CD4-positive, alpha-beta T cell treated with Interleukin-10 for 1 hour (primary cell): ENCODE measurements around the gene RAD18.

Source experiments
- DNase-seq: peaks from one replicate; pipeline ENCODE4 v3.0.0-alpha.2; 2020

RAD18 gene

GRCh38 chr3:8963137-8963853, at the start of gene RAD18:
Gene RAD18 (minus strand): TSS chr3:8963472. CDS start chr3:8963385, 87 bp downstream.
- DNase-seq, result peak; percentile 94

GRCh38 chr3:9012521-9012920, 49.2 kb upstream of the RAD18 start:
- DNase-seq, result no peak

- no peak for DNase-seq
These were observed 46.8 kb upstream of the RAD18 start for GRCh38 chr3:9009976-9010545.

GRCh38 chr3:9008550-9009255, 45.4 kb upstream of the RAD18 start:
- no peak for DNase-seq

- DNase-seq, result no peak
These were observed 44.7 kb upstream of the RAD18 start for GRCh38 chr3:9007928-9008327.

GRCh38 chr3:9007213-9007612, 43.9 kb upstream of the RAD18 start:
- no peak for DNase-seq

- no peak for DNase-seq
These were observed 36.8 kb upstream of the RAD18 start for GRCh38 chr3:9000041-9000440.

- no peak for DNase-seq
These were observed 33.9 kb upstream of the RAD18 start for GRCh38 chr3:8997151-8997550.

GRCh38 chr3:8996681-8997121, 33.4 kb upstream of the RAD18 start:
- no peak for DNase-seq

- DNase-seq, result no peak
These were observed 32.9 kb upstream of the RAD18 start for GRCh38 chr3:8996216-8996615.

- DNase-seq, result no peak
These were observed 31.0 kb upstream of the RAD18 start for GRCh38 chr3:8994226-8994625.

GRCh38 chr3:8993331-8993730, 30.1 kb upstream of the RAD18 start:
- DNase-seq, result no peak

GRCh38 chr3:8992854-8993253, 29.6 kb upstream of the RAD18 start:
- no peak for DNase-seq

- no peak for DNase-seq
These were observed 28.9 kb upstream of the RAD18 start for GRCh38 chr3:8992199-8992598.

- DNase-seq, result no peak
These were observed 27.3 kb upstream of the RAD18 start for GRCh38 chr3:8990266-8991215.

- no peak for DNase-seq
These were observed 25.7 kb upstream of the RAD18 start for GRCh38 chr3:8988791-8989558.

GRCh38 chr3:8988384-8988655, 25.0 kb upstream of the RAD18 start:
- DNase-seq, result no peak

- peak; percentile 56 for DNase-seq
These were observed 24.5 kb upstream of the RAD18 start for GRCh38 chr3:8987645-8988383.

- no peak for DNase-seq
These were observed 24.0 kb upstream of the RAD18 start for GRCh38 chr3:8987226-8987625.

GRCh38 chr3:8986741-8987140, 23.5 kb upstream of the RAD18 start:
- no peak for DNase-seq

GRCh38 chr3:8985876-8986275, 22.6 kb upstream of the RAD18 start:
- DNase-seq, result no peak

GRCh38 chr3:8985411-8985831, 22.1 kb upstream of the RAD18 start:
- no peak for DNase-seq
